ENCODE measurements around the gene TNNC1. TPM values are rescaled to one million over a fixed set of nuclear protein-coding genes. Genes with fewer than 3 reads are reported as not detected.

TNNC1 gene
- total RNA-seq, 1 donor from 2014 or later, result 0.67 TPM

GRCh38 chr3:52489453-52489852 is 35.6 kb upstream of the TNNC1 start:
- TF ChIP-seq, protein P1, sequence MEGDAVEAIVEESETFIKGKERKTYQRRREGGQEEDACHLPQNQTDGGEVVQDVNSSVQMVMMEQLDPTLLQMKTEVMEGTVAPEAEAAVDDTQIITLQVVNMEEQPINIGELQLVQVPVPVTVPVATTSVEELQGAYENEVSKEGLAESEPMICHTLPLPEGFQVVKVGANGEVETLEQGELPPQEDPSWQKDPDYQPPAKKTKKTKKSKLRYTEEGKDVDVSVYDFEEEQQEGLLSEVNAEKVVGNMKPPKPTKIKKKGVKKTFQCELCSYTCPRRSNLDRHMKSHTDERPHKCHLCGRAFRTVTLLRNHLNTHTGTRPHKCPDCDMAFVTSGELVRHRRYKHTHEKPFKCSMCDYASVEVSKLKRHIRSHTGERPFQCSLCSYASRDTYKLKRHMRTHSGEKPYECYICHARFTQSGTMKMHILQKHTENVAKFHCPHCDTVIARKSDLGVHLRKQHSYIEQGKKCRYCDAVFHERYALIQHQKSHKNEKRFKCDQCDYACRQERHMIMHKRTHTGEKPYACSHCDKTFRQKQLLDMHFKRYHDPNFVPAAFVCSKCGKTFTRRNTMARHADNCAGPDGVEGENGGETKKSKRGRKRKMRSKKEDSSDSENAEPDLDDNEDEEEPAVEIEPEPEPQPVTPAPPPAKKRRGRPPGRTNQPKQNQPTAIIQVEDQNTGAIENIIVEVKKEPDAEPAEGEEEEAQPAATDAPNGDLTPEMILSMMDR (IDR thresholded peaks at IDR 0.05; ENCODE audit: unreplicated experiment), result no peak
- Mint-ChIP-seq H3K9me3 (ENCODE audit: unreplicated experiment) (no peaks in the 10 kb centered on the region), H3K27ac (ENCODE audit: unreplicated experiment) (peak overlapping the region; percentile 18), H3K4me3 (ENCODE audit: unreplicated experiment) (no peak overlapping the region), H3K4me1 (ENCODE audit: unreplicated experiment) (peaks cover 47% of the 10 kb centered on the region), H3K36me3 (ENCODE audit: low read depth, unreplicated experiment) (peaks cover 41% of the 10 kb centered on the region), H3K27me3 (ENCODE audit: unreplicated experiment) (peaks cover 16% of the 10 kb centered on the region)
- DNase-seq (ENCODE audit: low spot score), result no peak

DNA sequence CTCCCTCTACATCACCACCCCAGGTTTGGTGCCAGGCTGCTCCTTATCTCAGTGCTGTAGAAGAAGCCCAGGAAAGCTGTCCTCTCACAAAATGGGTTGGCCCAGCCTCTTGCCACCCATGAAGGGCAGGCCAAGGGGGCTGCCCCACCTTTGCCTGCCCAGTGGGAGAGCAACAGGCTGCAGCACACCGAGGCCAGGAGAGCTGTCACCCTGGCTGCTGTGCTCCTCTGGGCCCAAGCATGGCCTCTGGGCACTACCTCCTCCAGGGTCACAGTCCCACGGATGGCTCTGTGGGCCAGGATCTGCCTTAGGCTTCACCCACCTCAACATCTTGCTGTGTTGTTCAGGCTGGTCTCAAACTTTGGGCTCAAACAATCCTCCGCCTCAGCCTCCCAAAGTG is 34.9 kb upstream of the TNNC1 start:
- no peak for DNase-seq (ENCODE audit: low spot score)
- H3K4me3 Mint-ChIP-seq (ENCODE audit: unreplicated experiment), result no peak overlapping the region
- H3K27ac Mint-ChIP-seq (ENCODE audit: unreplicated experiment), result peak overlapping the region; percentile 52
- TF ChIP-seq, protein P1 (IDR thresholded peaks at IDR 0.05; ENCODE audit: unreplicated experiment), result no peak
- no peaks in the 10 kb centered on the region for H3K9me3 Mint-ChIP-seq (ENCODE audit: unreplicated experiment)
- H3K36me3 Mint-ChIP-seq (ENCODE audit: low read depth, unreplicated experiment), result peaks cover 46% of the 10 kb centered on the region
- H3K27me3 Mint-ChIP-seq (ENCODE audit: unreplicated experiment), result peaks cover 19% of the 10 kb centered on the region
- H3K4me1 Mint-ChIP-seq (ENCODE audit: unreplicated experiment), result peaks cover 46% of the 10 kb centered on the region

- Mint-ChIP-seq H3K36me3 (ENCODE audit: low read depth, unreplicated experiment) (peaks cover 47% of the 10 kb centered on the region), H3K4me1 (ENCODE audit: unreplicated experiment) (peaks cover 46% of the 10 kb centered on the region), H3K27me3 (ENCODE audit: unreplicated experiment) (peaks cover 21% of the 10 kb centered on the region), H3K4me3 (ENCODE audit: unreplicated experiment) (peak overlapping the region; percentile 37), H3K27ac (ENCODE audit: unreplicated experiment) (peak overlapping the region; percentile 52), H3K9me3 (ENCODE audit: unreplicated experiment) (no peaks in the 10 kb centered on the region)
- TF ChIP-seq, protein P1 (IDR thresholded peaks at IDR 0.05; ENCODE audit: unreplicated experiment), result no peak
- no peak for DNase-seq (ENCODE audit: low spot score)
These were observed 34.2 kb upstream of the TNNC1 start for GRCh38 chr3:52487788-52488691.

DNA sequence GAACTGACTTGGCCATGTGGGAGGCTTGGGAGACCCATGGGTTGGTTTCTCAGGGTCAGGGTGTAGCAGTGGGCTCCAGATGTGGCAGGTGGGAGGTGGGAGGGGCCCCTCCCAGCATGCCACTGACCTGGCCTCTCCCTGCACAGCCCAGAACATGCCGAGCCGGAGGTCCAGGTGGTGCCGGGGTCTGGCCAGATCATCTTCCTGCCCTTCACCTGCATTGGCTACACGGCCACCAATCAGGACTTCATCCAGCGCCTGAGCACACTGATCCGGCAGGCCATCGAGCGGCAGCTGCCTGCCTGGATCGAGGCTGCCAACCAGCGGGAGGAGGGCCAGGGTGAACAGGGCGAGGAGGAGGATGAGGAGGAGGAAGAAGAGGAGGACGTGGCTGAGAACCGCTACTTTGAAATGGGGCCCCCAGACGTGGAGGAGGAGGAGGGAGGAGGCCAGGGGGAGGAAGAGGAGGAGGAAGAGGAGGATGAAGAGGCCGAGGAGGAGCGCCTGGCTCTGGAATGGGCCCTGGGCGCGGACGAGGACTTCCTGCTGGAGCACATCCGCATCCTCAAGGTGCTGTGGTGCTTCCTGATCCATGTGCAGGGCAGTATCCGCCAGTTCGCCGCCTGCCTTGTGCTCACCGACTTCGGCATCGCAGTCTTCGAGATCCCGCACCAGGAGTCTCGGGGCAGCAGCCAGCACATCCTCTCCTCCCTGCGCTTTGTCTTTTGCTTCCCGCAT is 33.4 kb upstream of the TNNC1 start:
- H3K9me3 Mint-ChIP-seq (ENCODE audit: unreplicated experiment), result no peaks in the 10 kb centered on the region
- H3K27ac Mint-ChIP-seq (ENCODE audit: unreplicated experiment), result peak overlapping the region; percentile 52
- TF ChIP-seq, protein P1 (IDR thresholded peaks at IDR 0.05; ENCODE audit: unreplicated experiment), result no peak
- no peak for DNase-seq (ENCODE audit: low spot score)
- peak overlapping the region; percentile 37 for H3K4me3 Mint-ChIP-seq (ENCODE audit: unreplicated experiment)
- H3K27me3 Mint-ChIP-seq (ENCODE audit: unreplicated experiment), result peaks cover 16% of the 10 kb centered on the region
- peaks cover 43% of the 10 kb centered on the region for H3K4me1 Mint-ChIP-seq (ENCODE audit: unreplicated experiment)
- H3K36me3 Mint-ChIP-seq (ENCODE audit: low read depth, unreplicated experiment), result peaks cover 48% of the 10 kb centered on the region
